GM21526 (cell line): Measurements from ENCODE around the gene PPBP.

Experiments used
- ATAC-seq: cut with Tn5 transposase; IDR thresholded peaks from one replicate; pipeline ENCODE4 v1.9.1; 2021; ENCODE audit warnings: moderate library complexity; ENCODE audit not compliant: unreplicated experiment, low FRiP score

The PPBP gene

GRCh38 chr4:73988061-73988460 is at the start of gene PPBP:
Gene PPBP (minus strand): TSS chr4:73988190. CDS start chr4:73988103, 87 bp downstream.
- ATAC-seq = no peak

GRCh38 chr4:74037076-74037955 is 49.3 kb upstream of the PPBP start:
- ATAC-seq = no peak

GRCh38 chr4:74033739-74034138 is 45.7 kb upstream of the PPBP start:
- ATAC-seq = no peak

- ATAC-seq = no peak
Measured at GRCh38 chr4:74032064-74032463, 44.1 kb upstream of the PPBP start.

GRCh38 chr4:74031576-74031975 is 43.6 kb upstream of the PPBP start:
- no peak for ATAC-seq

- ATAC-seq = no peak
Measured at GRCh38 chr4:74030285-74030684, 42.3 kb upstream of the PPBP start.

GRCh38 chr4:74028504-74028903 is 40.5 kb upstream of the PPBP start:
- ATAC-seq = no peak

- no peak for ATAC-seq
Measured at GRCh38 chr4:74023709-74024108, 35.7 kb upstream of the PPBP start.

- ATAC-seq = no peak
Measured at GRCh38 chr4:74021601-74022000, 33.6 kb upstream of the PPBP start.

- ATAC-seq = no peak
Measured at GRCh38 chr4:74018771-74019170, 30.8 kb upstream of the PPBP start.

GRCh38 chr4:74018116-74018515 is 30.1 kb upstream of the PPBP start:
- ATAC-seq = no peak

GRCh38 chr4:74016068-74016467 is 28.1 kb upstream of the PPBP start:
- ATAC-seq = no peak

- ATAC-seq = no peak
Measured at GRCh38 chr4:74015126-74015780, 27.3 kb upstream of the PPBP start.

- no peak for ATAC-seq
Measured at GRCh38 chr4:74014332-74014731, 26.3 kb upstream of the PPBP start.

- ATAC-seq = no peak
Measured at GRCh38 chr4:74013264-74013663, 25.3 kb upstream of the PPBP start.

- ATAC-seq = no peak
Measured at GRCh38 chr4:74012130-74012529, 24.1 kb upstream of the PPBP start.

- no peak for ATAC-seq
Measured at GRCh38 chr4:74009307-74009706, 21.3 kb upstream of the PPBP start.

- ATAC-seq = no peak
Measured at GRCh38 chr4:74006009-74006476, 18.1 kb upstream of the PPBP start.

GRCh38 chr4:74005528-74005927 is 17.5 kb upstream of the PPBP start:
- ATAC-seq = no peak

- ATAC-seq = no peak
Measured at GRCh38 chr4:74004668-74005067, 16.7 kb upstream of the PPBP start.

GRCh38 chr4:74000301-74000700 is 12.3 kb upstream of the PPBP start:
- ATAC-seq = no peak
